AML-193 (cell line): ENCODE results near the gene NPFFR1.

ENCODE experiments used
- DNase-seq, 2 experiments: peaks; one replicate each; lab custom pipeline; 2025; lab: John Stamatoyannopoulos, UW

The NPFFR1 gene

DNA sequence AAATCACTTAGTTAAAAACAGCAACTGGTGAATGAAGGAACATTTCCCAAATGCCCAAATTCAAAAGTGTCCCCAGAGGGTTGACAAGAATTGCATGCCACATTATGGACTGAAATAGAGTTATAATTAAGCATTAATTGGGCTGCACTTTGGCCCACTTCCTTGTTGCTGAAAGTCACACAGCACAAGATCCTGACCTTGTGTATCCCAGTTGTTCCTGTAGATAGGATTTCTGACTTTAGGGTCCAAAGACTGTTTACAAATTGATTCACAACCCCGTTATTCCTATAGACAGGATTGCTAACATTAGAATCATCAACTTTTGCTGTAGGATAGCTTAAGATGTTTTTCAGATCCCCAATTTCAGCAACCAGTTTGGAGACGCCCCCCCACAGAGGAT is 31.5 kb upstream of the NPFFR1 start:
- no peak for DNase-seq

DNA sequence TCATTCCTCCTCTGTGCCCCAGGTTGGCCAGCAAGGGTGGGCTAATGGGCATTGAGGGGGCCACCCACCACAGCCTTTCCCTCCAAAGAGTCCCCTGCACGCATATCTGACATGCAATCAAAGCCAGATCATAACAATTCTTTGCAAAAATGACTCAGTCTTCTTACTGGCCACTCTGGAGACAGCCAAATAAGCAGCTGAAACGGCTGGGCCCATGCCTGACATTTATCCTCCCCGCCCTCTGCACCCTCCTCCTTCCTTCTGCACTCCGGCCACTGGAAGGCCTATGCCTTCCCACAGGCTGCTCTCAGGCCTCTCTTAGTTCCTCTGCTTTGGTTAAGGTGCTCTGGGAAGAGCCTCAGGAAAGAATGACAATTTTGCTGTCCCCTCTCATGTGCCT is 29.2 kb upstream of the NPFFR1 start:
- no peak for DNase-seq

DNA sequence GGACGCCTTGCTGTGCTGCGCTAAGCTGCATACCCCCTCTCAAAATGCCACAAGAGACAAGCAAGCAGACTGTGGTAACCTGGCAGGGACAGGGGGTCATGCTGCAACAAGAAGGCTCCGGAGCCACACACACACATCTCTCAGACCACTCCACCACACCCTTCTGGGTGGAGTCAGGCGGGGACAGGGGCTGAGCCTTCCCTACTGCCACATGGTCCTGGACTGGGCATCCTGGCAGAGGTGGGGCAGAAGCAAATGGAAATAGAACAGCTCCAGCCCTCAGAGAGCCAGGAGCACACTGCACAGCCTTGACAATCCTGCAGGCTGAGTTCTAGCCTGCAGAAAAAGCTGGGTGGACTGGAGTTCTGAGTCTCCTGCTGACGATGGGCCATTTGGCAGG is 28.4 kb upstream of the NPFFR1 start:
- no peak for DNase-seq

DNA sequence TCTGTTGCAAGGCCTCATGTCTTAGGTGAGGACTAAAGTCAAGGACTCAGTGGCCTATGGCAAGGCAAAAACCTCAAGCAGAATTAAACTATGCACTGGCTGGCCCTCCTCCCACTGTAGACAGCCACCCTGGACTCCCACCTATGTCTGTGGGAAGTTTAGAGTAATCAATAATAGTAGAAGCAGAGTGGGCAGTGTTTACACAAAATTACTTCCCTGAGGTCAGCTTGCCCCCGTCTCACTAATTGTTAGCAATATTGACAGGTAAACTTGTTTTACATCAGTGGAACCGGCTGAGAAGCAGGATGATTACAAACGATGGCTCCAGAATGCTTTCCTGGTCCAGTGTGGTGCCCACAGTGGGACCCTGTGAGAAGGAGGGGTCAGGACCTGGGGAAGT is 27.9 kb upstream of the NPFFR1 start:
- no peak for DNase-seq

DNA sequence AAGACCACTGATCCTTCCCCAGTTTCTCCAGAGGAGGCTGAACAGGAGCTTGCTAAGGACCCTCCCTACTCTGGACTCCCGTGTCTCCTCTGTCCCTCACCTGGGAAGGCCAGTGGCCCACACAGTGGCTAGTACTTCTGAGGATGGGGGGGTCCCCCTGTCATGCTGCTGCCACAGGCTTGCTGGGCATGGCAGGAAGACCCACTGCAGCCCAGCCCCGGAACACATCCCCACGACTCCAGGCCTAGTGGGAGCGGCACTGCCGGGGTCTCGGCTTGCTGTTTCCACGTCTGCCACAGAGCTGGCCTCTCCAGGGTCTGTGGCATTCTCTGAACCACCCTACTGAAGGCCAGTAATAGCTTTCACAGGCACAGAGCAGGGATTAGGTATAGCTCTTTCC is 25.9 kb upstream of the NPFFR1 start:
- no peak for DNase-seq

DNA sequence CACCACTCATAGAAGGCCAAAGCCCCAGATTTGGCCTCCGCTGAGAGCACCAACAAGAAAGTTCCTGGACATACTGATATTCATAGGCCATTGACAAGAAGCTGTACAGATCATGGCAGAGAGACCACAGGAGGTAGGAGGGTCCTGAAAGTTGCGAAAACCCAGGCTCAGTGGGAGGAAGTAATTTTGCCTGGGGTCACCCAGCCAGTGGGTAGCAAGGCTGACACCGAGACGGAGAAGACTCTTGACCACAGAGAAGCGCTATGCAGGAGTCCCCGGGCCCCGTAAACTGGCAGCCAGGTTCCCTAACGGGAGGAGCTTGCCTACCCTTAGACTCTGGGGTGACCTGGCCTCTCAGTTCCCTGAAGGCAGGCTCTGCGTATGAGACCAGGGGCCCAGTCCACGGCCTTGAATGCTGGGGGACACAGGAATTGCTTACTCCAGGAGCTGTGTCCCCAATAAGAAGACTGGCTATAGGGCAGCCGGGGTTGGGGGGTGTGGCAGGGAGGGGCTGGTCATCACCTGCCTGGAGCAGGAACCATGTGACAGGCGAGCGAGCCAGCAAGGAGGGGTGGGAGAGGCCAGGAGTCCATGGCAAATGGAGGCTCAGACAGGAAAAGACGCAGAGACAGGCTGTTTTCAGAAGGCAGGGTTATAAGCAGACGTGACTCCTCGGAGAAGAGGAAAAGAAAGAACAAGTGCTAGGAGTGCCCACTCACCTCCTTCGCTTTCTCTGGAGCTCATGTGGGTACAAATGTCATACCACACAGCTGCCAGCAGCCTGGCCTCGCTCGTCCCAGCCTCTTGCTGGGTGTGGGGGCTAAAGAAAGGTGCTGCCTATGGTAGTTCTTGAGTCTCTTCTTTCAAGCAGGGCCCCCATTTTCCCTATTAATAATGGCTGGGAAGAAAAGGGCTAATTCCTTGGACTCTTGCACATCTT is 24.6 kb upstream of the NPFFR1 start:
- no peak for DNase-seq

DNA sequence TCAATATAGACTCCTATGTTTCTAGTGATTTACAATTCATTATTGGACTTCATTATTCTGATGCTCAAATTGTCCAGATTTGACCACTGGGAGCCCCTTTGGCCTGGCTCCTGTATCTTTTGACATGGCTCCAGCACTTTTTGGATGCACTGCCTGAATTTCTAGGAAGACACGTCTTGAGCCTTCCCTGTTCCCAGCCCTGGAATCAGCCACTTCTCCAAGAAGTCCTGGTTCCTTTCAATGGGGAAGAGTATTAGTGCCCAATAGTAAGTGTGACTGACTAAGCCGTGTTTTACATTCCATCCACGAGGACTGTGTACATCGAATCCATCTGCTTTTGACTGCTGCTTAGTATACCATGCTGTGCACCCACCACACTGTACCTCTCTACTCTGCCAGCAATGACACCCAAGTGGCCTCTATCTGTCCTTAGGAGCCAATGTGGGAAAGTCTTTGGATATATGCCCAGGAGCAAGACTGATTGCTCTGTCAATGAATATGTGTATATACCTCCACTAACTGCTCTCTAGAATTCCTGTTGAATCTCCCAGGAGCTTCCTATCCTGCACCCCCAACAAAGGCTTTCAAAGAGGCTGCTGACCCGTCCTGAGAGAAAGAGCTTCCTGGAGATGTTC is 23.2 kb upstream of the NPFFR1 start:
- DNase-seq = no peak

DNA sequence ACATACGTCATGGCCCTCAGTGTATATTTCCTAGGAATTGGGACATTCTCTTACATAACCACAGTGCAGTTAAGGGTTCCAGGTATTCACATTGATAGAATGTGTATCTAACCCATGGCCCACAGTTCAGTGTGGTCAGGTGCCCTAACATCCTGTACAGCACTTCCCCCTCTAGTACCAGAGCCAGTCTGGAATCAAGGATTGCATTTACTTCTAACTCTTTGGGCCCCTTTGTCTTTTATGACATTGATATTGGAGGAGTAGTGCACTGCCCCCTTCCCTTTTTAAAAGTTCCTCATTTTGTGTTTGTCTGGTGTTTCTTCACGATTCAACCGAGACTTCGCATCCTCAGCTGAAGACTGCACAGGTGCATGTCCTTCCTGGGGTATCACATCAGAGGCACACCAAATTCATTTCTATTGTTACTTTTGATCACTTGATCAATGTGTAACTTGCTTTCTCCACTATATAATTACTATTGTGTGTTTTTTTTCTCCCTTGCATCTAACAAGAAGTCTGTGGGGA is 22.4 kb upstream of the NPFFR1 start:
- DNase-seq = peak; percentile 36 to 61

DNA sequence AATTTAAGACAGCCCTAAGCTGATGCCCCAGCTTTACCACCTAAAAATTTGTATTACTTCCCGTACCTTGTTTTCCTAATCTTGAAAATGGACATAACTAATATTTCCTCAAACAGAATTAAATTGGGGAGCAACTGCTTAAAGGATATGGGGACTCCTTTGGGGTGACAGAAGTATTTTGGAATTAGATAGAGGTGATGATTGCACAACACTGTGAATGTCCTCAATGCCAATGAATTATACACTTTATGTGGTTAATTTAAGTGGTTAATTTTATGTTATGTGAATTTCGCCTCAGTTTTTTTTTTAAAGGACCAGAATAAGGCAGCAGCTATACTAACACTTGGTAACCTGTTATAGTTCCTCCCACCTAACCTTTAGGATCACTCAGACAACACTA is 19.9 kb upstream of the NPFFR1 start:
- no peak for DNase-seq

DNA sequence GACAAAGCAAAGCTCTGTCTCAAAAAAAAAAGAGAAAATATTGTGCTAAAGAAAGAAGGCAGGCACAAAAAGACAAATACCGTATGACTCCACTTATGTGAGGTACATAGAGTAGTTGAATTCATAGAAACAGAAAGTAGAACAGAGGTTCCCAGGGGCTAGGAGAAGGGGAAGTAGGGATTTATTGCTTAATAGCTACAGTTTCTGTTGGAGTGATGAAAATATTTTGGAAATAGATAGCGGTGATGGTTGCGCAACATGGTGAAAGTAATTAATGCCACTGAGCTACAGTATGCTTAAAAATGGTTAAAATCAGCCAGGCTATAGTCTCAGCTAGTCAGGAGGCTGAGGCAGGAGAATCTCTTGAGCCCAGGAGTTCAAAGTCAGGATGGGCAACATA is 18.5 kb upstream of the NPFFR1 start:
- DNase-seq = peak; percentile 96 to 97

DNA sequence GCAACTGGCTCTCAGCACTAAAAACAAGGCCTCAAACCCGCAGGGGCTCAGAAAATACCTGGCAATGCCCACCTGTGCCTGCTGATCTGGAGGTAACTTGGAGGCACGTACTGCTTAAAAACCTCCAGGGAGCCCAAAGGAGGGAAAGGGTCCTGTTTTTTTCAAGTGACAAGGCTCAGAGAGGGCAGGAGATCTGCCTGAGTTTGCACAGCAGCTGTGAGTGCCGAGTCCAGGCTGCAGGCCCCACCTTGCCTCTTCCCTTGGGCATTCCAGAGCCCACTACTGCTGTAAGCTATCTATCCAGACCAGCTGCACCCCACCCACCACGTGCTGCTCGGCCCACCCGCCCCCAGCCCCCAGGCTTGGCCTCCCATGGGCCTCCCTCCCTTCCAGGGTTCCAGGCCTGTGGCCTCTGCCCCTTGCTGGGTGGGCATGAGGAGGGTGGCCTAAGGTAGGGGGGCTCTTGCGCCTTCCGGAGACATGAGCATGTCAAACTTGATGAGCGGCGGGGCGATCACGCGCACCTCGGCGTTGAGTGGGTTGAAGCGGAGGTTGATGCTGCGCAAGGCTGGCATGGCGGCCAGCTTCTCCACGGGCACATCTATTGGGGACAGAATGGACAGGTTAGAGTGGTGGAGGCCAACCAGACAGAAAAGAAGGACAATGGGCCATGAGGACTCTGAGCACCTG is 17.2 kb upstream of the NPFFR1 start:
- DNase-seq = no peak

DNA sequence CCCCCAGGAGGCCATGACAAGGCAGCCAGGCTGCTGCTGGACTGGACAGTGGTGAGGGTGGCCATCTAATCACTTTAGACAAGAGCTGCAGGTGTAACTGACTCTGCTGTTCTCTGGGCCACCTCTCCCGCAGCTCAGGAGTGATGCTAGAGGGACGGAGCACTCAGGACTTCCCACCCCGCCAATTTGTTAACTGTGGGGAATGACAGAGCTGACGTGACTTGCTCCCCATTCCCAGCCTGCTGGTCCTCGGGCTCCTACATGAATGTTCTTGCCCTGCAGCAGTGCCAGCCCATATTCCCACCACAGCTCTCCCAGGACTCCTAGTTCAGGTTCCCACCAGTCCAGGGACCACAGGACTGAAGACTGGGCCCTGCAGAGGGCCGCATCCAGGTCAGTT is 16.7 kb upstream of the NPFFR1 start:
- DNase-seq = no peak

DNA sequence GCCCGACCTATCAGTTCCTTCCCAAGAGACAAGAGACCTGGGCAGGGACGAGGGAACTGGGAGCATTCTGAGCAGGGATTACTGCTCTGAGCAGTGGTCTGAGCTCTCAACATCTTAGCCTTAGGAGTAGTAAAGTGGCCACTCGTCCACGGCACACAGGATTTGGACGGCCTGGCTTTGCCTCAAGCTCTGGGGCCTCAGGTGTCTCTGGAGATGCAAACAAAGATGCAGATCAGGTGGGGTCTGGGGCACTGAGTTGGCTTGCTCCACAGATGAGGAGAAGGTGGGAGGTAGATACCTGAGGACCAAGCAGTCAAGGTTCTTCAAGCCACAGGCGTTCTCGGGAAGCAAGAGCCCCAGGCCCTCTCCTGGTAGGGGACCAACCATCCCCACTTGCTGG is 16.1 kb upstream of the NPFFR1 start:
- DNase-seq = no peak

DNA sequence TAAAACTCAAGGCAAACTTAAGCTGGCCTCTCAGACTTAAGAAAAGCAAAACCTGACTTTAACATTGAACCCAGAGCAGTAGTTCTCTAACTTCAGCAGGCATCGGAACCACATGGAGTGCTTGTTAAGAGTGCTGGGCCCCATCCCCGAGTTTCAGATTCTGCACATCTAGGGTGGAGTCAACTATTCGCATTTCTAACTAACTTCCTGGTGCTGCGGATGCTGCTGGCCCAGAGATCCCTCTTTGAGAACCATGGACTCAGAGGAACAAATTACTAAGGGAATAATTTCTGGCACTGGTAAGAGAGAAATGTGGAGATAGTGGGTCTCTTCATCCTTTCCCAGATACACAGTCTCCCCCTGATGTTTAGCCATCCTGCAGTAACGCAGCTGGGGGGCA is 14.6 kb upstream of the NPFFR1 start:
- DNase-seq = no peak

DNA sequence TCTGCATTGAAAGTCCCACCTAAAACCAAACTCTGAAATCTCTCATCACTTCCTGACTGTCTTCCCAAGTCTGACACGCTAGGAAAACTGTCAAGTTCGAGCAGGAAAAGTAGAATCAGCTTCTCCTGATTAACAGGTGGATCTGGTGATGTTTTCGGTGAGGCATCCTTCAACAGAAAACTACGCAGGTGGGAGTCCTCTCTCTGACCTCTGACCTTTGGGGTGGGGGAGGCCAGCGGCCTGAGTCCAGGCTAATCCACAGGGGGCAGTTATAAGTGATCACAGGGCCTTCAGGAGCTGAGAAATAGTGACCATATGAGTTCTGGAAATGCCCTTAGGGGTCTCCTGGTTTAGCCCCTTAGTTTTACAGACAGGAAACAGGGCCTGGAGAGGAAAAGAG is 13.4 kb upstream of the NPFFR1 start:
- no peak for DNase-seq

DNA sequence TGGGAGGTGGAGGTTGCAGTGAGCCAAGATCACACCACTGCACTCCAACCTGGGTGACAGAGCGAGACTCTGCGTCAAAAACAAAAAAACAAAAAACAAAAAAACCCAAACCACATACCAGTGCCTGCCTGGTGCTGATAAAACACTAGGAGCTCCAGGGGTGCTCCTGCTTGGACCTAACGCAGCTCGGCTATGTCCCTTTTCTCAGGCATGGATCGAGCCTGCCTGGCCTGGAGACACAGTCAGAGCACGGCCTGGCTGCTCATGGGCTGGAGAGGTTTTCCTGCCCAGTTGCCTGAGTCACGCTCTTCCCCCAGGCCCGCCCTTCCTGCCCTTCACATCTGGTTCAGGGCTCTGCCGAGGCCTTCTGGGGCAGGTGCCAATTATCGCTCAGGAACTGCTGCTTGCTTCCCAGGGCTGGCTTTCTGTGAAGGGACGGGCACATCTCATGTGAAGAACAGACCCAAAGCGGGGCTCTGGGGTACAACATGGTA is 12.6 kb upstream of the NPFFR1 start:
- DNase-seq = peak; percentile 72 to 73

DNA sequence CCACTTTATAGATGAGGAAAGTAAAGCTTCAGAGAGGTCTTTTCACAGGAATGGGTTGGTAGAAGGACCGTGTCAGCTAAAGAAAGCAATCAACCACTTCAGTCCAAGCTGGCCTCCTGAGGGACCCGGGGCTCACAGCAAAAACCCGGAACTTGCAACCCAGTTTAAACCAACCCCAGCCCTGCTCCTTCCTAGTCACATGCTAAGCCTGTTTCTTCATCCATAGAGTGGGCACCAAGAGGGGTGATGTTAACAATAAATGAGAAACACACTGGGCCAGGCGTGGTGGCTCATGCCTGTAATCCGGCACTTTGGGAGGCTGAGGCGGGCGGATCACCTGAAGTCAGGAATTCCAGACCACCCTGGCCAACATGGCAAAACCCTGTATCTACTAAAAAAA is 12.1 kb upstream of the NPFFR1 start:
- DNase-seq = peak in 1 of 2 experiments; percentile 6

DNA sequence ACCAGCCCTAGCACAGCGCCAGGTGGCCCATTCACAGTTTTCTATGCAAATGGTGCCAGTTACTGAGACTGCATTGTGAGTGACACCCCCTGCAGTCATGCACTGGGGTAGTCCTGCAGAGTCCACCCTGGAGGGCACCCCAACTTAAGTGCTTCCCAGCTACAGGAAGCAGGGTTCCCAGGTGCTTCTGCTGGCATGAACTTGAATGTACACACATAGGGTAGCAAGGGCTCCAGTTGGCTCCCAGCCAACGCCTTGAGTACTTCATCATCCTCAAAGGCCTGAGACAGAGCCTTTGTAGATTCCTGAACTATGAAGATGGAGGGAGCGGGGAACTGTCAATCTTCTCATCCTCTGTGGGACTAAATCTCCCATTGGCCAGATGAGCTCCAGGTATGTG is 11.5 kb upstream of the NPFFR1 start:
- DNase-seq = no peak

DNA sequence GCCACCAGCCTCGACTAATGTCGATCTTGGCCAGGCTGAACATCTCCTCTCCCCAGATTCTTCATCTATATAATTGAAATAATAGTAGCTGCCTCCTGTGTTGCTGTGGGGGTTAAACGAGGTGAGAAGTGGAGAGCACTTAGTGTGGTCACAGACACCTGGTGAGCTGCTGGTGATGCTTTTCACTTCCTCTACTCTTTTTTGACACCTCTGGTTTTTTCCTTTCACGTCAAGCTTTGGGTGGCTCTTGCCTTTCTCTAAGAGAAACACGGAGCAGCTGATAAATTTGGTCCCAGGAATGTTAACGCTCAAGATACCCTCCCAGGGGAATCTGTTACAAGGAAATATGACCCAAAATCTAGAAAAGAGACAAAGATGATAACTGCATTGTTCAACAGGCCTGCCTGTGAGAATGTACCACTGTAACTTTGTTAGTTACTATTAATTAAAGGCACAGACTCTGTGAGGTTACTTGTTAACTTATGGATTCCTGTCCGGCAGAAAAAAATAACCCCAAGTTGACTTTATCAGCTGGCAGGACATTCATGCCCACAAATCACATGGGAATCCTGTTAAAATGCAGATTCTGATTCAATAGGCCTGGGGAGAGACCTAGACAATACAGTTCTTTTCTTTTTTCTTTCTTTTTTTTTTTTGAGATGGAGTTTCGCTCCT is 9.5 kb upstream of the NPFFR1 start:
- DNase-seq = no peak

DNA sequence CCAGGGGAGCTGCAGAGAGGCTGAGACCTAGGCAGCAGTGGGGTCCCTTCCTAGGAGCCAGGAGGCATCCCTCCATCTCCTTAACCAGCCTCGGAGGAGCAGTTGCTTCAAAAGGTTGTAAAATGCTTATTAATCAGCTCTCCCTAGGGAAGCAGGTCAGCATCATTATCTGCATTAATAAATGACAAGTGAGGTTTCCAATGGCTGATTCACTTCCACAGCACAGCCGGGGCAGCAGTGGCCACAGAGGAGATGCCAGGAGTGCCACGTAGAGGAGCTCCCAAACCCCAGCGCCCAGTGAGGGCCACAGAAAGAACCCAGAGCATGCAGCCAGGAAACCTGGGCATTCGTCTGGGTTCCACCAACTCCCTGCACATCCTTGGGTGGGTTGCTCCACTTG is 8.2 kb upstream of the NPFFR1 start:
- no peak for DNase-seq

DNA sequence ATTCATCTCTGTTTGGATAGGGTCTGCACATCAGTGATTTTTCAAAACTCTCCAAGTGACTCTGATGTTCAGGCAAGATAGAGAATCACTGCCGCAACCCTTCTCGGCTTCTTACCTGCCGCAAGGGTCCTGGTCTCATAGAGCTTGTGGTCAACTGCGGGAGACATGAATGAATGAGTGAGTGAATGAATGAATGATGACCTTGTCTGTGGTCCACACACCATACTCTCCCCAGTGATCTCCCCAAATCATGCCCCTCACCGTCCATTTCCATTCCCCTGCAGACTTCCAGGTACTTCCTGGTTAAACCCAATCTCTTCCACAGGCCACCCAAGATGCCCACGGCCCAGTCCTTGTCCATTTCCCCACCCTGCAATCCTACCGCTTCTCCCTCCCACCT is 5.9 kb upstream of the NPFFR1 start:
- no peak for DNase-seq

DNA sequence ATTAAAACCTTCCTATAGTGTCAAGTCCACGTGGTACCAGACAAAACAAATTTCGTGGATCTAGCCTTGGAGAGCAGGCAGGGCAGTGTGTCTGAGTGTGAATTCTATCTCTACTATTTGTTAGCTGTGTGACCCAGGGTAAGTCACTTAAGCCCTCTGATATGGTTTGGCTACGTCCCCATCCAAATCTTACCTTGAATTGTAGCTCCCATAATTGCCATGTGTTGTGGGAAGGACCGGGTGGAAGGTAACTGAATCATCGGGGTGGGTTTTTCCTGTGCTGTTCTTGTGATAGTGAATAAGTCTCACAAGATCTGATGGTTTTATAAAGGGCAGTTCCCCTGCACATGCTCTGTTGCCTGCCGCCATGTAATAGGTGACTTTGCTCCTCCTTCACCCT is 2.8 kb upstream of the NPFFR1 start:
- DNase-seq = no peak
